COLO668 (cell line): ENCODE results near the gene HIPK4.
"Not testable (repeated sequence)": the region's sequence is repeated elsewhere in the genome, so short reads cannot be mapped to it uniquely, and the experiment has no call there.

Experiments used
- DNase-seq: peaks from one replicate; lab custom pipeline; 2025; ENCODE audit not compliant: unreplicated experiment; lab: John Stamatoyannopoulos, UW

Gene HIPK4, protein sequence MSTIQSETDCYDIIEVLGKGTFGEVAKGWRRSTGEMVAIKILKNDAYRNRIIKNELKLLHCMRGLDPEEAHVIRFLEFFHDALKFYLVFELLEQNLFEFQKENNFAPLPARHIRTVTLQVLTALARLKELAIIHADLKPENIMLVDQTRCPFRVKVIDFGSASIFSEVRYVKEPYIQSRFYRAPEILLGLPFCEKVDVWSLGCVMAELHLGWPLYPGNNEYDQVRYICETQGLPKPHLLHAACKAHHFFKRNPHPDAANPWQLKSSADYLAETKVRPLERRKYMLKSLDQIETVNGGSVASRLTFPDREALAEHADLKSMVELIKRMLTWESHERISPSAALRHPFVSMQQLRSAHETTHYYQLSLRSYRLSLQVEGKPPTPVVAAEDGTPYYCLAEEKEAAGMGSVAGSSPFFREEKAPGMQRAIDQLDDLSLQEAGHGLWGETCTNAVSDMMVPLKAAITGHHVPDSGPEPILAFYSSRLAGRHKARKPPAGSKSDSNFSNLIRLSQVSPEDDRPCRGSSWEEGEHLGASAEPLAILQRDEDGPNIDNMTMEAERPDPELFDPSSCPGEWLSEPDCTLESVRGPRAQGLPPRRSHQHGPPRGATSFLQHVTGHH

GRCh38 chr19:40390084-40390742 lies at the start of gene HIPK4:
TSS of gene HIPK4 (minus strand) at chr19:40390181. CDS start at chr19:40389902, 279 bp downstream.
- DNase-seq: no peak

- DNase-seq: no peak
Measured at GRCh38 chr19:40438284-40438683, 48.3 kb upstream of the HIPK4 start.

DNA sequence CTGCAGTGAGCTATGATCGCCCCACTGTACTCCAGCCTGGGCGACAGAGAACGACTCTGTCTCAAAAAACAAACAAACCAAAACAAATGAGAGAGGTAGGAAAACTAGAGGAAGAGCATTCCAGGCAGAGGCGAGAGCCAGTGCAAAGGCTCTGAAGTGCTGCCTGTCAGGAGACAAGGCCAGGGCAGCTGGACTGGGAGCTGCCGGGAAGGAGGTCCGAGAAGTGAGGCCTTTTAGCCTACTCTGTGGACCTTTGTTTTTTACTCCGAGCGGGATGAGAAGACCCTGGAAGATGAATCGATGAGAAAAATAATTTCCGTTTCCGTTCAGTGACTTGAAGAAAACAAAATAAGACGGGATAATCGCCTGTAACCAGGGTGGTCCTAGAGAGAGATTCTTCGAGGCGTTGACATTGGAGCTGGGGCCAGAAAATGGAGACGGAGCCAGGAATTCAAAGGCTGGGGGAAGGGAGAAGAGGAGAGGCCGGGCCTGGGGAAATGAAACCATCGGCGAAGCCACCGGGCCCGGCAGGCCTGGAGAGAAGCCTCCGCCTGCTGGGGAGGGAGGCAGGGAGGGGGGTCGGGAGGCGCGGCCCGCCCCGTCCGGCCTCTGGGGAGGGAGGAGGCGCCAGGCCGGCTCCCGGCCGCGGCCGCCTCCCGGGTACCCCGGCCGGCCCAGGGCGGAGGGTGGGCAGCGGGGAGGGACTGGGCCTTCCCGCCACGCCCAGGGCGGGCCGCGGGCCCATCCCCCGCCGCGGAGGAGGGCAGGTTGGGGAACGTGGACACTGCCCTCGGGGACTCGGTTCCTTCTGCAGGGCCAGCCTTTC lies 43.6 kb upstream of the HIPK4 start:
- peak; percentile 82 for DNase-seq

- not testable (repeated sequence) for DNase-seq
Measured at GRCh38 chr19:40432760-40433159, 42.8 kb upstream of the HIPK4 start.

GRCh38 chr19:40431698-40432097 lies 41.7 kb upstream of the HIPK4 start:
- DNase-seq: no peak

GRCh38 chr19:40430242-40430641 lies 40.3 kb upstream of the HIPK4 start:
- not testable (repeated sequence) for DNase-seq

DNA sequence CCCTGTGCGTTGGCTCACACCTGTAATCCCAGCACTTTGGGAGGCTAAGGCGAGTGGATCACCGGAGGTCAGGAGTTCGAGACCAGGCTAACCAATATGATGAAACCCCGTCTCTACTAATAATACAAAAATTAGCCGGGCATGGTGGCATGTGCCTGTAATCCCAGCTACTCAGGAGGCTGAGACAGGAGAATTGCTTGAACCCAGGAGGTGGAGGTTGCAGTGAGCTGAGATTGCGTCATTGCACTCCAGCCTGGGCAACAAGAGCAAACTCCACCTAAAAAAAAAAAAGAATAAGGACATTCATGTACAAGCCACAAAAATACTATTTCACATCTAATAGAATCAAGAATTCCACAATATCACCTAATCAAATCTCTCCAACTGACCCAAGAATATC lies 38.2 kb upstream of the HIPK4 start:
- not testable (repeated sequence) for DNase-seq

- DNase-seq: peak; percentile 98
Measured at GRCh38 chr19:40425450-40426287, 35.7 kb upstream of the HIPK4 start, which contains the start of gene SERTAD1. TSS of gene SERTAD1 (minus strand) at chr19:40425992. CDS start at chr19:40423546, 2,446 bp downstream.

GRCh38 chr19:40424637-40425449 lies 34.9 kb upstream of the HIPK4 start:
- no peak for DNase-seq

GRCh38 chr19:40423938-40424337 lies 34.0 kb upstream of the HIPK4 start:
- no peak for DNase-seq

- no peak for DNase-seq
Measured at GRCh38 chr19:40422748-40423566, 33.0 kb upstream of the HIPK4 start.

DNA sequence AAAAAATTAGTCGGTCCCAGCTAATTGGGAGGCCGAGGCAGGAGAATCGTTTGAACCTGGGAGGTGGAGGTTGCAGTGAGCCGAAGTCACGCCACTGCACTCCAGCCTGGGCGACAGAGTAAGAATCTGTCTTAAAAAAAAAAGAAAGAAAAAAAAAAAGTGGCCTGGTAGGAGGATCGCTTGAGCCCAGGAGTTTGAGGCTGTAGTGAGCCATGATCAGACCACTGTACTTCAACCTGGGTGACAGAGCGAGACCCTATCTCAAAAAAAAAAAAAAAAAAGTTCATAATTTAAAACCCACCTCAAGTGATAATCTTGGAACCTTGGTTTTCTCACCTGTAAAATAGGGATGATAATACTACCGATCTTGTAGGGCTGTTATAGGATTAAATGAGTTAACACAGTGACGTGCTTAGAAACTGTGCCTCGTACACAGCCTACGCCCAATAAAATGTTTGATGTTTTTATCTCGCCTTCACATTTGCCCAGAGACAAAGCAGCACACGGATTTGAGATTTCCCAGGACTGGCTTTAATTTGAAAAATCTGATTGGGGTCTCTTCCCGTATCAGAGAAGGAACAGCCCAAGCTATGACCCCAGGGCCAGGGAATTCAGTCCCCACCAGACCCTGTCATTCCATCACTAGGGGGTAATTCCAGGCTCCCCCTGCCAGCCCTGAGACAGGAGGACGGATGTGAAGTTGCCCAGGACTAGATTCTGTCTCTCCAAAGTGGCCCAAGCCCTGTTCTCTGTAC lies 32.2 kb upstream of the HIPK4 start:
- DNase-seq: no peak

- DNase-seq: peak; percentile 87
Measured at GRCh38 chr19:40420766-40421765, 31.1 kb upstream of the HIPK4 start.

GRCh38 chr19:40420451-40420765 lies 30.4 kb upstream of the HIPK4 start:
- no peak for DNase-seq

GRCh38 chr19:40419780-40420179 lies 29.8 kb upstream of the HIPK4 start:
- DNase-seq: no peak

- no peak for DNase-seq
Measured at GRCh38 chr19:40419066-40419612, 29.2 kb upstream of the HIPK4 start.
